Pancreas (tissue), 10 donors: ENCODE results near the gene LIMK2. TPM values are rescaled to one million over a fixed set of nuclear protein-coding genes. Genes with fewer than 3 reads are reported as not detected.

Source experiments
- ATAC-seq, 4 donors: fragments of 200-7000 bp; cut with Tn5 transposase; one replicate each; pipeline versions ENCODE4 v1.8.0 to v1.9.1; 2020; ENCODE audit warnings: mild to moderate bottlenecking in 4 of 4, moderate library complexity in 4 of 4
- DNase-seq, 6 donors: peaks; one replicate each; pipeline ENCODE4 v3.0.0-alpha.2; 2020
- FAIRE-seq: peaks from 2 replicates; lab custom pipeline; 2012; peaks lifted over from hg19 to GRCh38; lab: Jason Lieb, UNC
- H3K27ac ChIP-seq, 4 donors: fragments of 200-600 bp; sonication (generic); 1 replicate in 3 of 4; 2 replicates in 1 of 4; pipeline versions ENCODE4 v1.5.0 to v1.8.0; 2020
- H3K27me3 ChIP-seq, 4 donors: fragments of 200-600 bp; one replicate each; pipeline ENCODE4 v1.8.0; 2021
- H3K36me3 ChIP-seq, 3 donors: fragments of 200-600 bp; sonication (generic) in 1 of 3; one replicate each; pipeline versions ENCODE4 v1.5.0 to v1.8.0; 2020 to 2021
- H3K4me1 ChIP-seq, 3 donors: fragments of 200-600 bp; one replicate each; pipeline ENCODE4 v1.8.0; 2021
- H3K4me3 ChIP-seq, 4 donors: fragments of 200-600 bp; sonication (generic) in 2 of 4; one replicate each; pipeline versions ENCODE4 v1.5.0 to v1.8.0; 2020 to 2021
- H3K9me3 ChIP-seq, 4 donors: fragments of 200-600 bp; one replicate each; pipeline ENCODE4 v1.8.0; 2021
- CTCF ChIP-seq, 4 donors: fragments of 200-600 bp; sonication (generic) in 3 of 4; IDR thresholded peaks; one replicate each; pipeline versions ENCODE4 v1.5.0 to v1.8.0; 2021; ENCODE audit warnings: antibody characterized with exemption in 4 of 4
- WGBS, 2 donors: extraction: QIAGEN DNeasy Blood & Tissue Kit; methylation state at CpG; one replicate each; pipeline ENCODE4 v1.1.7; 2013; 5-methylcytosine and 5-hydroxymethylcytosine counted together
- intact Hi-C, 3 donors: fragments of 100-400 bp; cut with DNase I; formaldehyde crosslinking; loops; one replicate each; pipeline versions ENCODE4 v1.11.1 to v1.14.2; 2022
- polyA plus RNA-seq, 2 donors: library from polyadenylated mRNA; stranded (reverse); fragments of 200-250 nt; gene quantifications; one replicate each; pipeline ENCODE4 v1.2.3, GENCODE V29; 2013
- total RNA-seq, 6 donors: library from RNA; stranded (reverse); fragmentation: NEBNext Ultra II Directional in 4 of 6; extraction: Animal tissue kit (Norgen Biotek cat#: 25700) in 4 of 6; gene quantifications; one replicate each; pipeline versions ENCODE4 v1.2.1 to v1.2.4, GENCODE V29; 2021 to 2023
- donor health status: healthy with polysubstance abuse.
- donor health status: DM: no; HTN: no; CAD: no; lungs with moderate emphysema.
- donor health status: DM: no; HTN: no; CAD: no.
- donor health status: control.
- donor health status: control.
- donor health status: Bipolar disorder and iron deficiency.
- donor health status: DM: yes; HTN: yes; CAD: no.
- donor health status: DM: no; HTN: no; CAD: no.
- donor health status: DM: no; HTN: no; CAD: no.
- donor health status: DM: yes; HTN: yes; CAD: no.

Gene LIMK2
- total and polyA plus RNA-seq, 8 donors, result 20.5 to 34.9 (median 25.1) TPM

- Histone ChIP-seq H3K27ac (no peak overlapping the region), H3K27me3 (no peaks in the 10 kb centered on the region), H3K36me3 (peaks cover under 1 to 34% (median 5%) of the 10 kb centered on the region in 3 donors), H3K4me1 (peaks cover 0 to 11% (median 0%) of the 10 kb centered on the region in 3 donors), H3K9me3 (no peaks in the 10 kb centered on the region), H3K4me3 (no peak overlapping the region)
- ATAC-seq, result peak in 3 of 4 donors; percentile 32 to 57 (median 48)
- no peak for TF ChIP-seq CTCF (IDR thresholded peaks at IDR 0.05)
- no peak for DNase-seq
- no peak for FAIRE-seq
- intact Hi-C loops, result no loop called here
- 46 to 48% methylated on average over 3 of the region's 3 CpGs for WGBS, 2 donors
Observed at GRCh38 chr22:31260474-31260856, 48.4 kb downstream of the LIMK2 start.

- Histone ChIP-seq H3K4me1 (peaks cover 0 to 9% (median 0%) of the 10 kb centered on the region in 3 donors), H3K27ac (no peak overlapping the region), H3K27me3 (no peaks in the 10 kb centered on the region), H3K4me3 (no peak overlapping the region), H3K36me3 (peaks cover 5 to 52% (median 8%) of the 10 kb centered on the region in 3 donors), H3K9me3 (no peaks in the 10 kb centered on the region)
- intact Hi-C loops, result no loop called here
- 90 to 92% methylated on average over 13 of the region's 13 CpGs for WGBS, 2 donors
- DNase-seq (peak in 1 of 6 donors; percentile 47), ATAC-seq (peak in 1 of 4 donors; percentile 20), FAIRE-seq (no peak)
- no peak for TF ChIP-seq CTCF (IDR thresholded peaks at IDR 0.05)
Observed at GRCh38 chr22:31262312-31263133, 50.4 kb downstream of the LIMK2 start.

- Histone ChIP-seq H3K9me3 (no peaks in the 10 kb centered on the region), H3K4me1 (peaks cover 0 to 9% (median 0%) of the 10 kb centered on the region in 3 donors), H3K4me3 (no peak overlapping the region), H3K27ac (no peak overlapping the region), H3K27me3 (no peaks in the 10 kb centered on the region), H3K36me3 (peaks cover 11 to 56% (median 12%) of the 10 kb centered on the region in 3 donors)
- TF ChIP-seq CTCF (IDR thresholded peaks at IDR 0.05), result no peak
- intact Hi-C loops, result no loop called here
- peak in 1 of 6 donors; percentile 12 for DNase-seq
- no peak for FAIRE-seq
- WGBS, 2 donors, result 88 to 92% methylated on average over 6 of the region's 6 CpGs
- no peak for ATAC-seq
Observed at GRCh38 chr22:31263896-31264640, 52.0 kb downstream of the LIMK2 start.

GRCh38 chr22:31268281-31268680 is 56.2 kb downstream of the LIMK2 start:
- ATAC-seq (no peak), DNase-seq (no peak), FAIRE-seq (no peak)
- no peaks in the 10 kb centered on the region for H3K4me1 ChIP-seq
- no peak for TF ChIP-seq CTCF (IDR thresholded peaks at IDR 0.05)
- peaks cover 7 to 53% (median 11%) of the 10 kb centered on the region in 3 donors for H3K36me3 ChIP-seq
- H3K27ac ChIP-seq, result no peak overlapping the region
- WGBS, 2 donors, result 97 to 100% methylated on average over 2 of the region's 2 CpGs
- H3K9me3 ChIP-seq, result no peaks in the 10 kb centered on the region
- H3K27me3 ChIP-seq, result no peaks in the 10 kb centered on the region
- H3K4me3 ChIP-seq, result no peak overlapping the region
- intact Hi-C loops, result no loop called here
